ENCODE data around the gene MRTFA. TPM values are rescaled to one million over a fixed set of nuclear protein-coding genes. Genes with fewer than 3 reads are reported as not detected.

Gene MRTFA
- total RNA-seq, 4 donors from 2014 or later = 46.0 to 408 (median 90.0) TPM

DNA sequence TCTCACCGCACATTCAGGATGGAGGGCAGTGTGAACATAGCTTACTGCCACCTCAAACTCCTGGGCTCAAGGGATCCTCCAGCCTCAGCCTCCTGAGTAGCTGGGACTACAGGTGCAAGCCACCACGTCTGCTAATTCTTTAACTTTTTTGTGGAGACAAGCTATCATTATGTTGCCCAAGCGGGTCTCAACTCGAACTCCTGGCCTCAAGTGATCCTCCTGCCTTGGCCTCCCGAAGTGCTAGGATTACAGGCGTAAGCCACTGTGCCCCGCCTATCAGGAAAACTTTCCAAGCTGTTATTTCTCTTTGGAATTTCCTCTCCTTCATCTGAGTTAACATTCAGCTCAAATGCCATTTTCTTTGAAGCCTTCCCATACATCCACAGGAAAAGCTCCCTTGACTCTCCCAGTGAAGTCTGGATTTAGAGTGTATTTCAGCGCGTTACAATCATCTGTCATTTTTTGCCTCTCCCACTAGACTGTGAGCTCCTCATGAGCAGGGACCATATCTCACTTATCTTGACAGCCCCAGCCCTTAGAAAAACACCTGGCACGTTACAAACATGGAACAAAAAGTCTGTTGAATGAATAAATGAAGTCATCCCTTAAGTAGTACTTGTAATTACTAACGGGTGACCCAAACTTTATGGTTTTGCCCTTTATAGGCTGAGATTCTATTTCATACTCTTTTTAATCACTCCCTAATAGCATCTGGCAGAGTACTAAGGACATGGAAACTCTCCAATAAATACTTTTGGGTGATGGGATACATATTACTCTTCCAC is 2.2 kb downstream of the MRTFA start:
- peak overlapping the region in 3 of 4 donors; percentile 91 to 98 (median 95) for H3K27ac ChIP-seq
- peaks cover 0 to 55% (median 25%) of the 10 kb centered on the region in 4 donors for H3K4me1 ChIP-seq
- no peaks in the 10 kb centered on the region for H3K27me3 ChIP-seq
- H3K4me3 ChIP-seq = peak overlapping the region in 1 of 4 donors; percentile 78
- TF ChIP-seq, protein P1, sequence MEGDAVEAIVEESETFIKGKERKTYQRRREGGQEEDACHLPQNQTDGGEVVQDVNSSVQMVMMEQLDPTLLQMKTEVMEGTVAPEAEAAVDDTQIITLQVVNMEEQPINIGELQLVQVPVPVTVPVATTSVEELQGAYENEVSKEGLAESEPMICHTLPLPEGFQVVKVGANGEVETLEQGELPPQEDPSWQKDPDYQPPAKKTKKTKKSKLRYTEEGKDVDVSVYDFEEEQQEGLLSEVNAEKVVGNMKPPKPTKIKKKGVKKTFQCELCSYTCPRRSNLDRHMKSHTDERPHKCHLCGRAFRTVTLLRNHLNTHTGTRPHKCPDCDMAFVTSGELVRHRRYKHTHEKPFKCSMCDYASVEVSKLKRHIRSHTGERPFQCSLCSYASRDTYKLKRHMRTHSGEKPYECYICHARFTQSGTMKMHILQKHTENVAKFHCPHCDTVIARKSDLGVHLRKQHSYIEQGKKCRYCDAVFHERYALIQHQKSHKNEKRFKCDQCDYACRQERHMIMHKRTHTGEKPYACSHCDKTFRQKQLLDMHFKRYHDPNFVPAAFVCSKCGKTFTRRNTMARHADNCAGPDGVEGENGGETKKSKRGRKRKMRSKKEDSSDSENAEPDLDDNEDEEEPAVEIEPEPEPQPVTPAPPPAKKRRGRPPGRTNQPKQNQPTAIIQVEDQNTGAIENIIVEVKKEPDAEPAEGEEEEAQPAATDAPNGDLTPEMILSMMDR (IDR thresholded peaks at IDR 0.05) = no peak
- TF ChIP-seq EP300 (IDR thresholded peaks at IDR 0.05; ENCODE audit: low read depth) (no peak), POLR2AphosphoS5 (IDR thresholded peaks at IDR 0.05) (no peak)
- in situ Hi-C loops (cut with MboI; ENCODE audit: low pct_ligation_motif_present in 1 of 4, low pct_unique_long_range_greater_than_20kb in 1 of 4, low sequenced_read_pairs in 3 of 4) = loop anchor here in 2 of 4 donors (10.0 to 25.0 kb wide), 2 partner anchors 97 to 110 kb away; no protein-coding TSS in a partner anchor
- WGBS, 2 donors (ENCODE audit: low coverage in 1 of 2) = 79 to 81% methylated on average over 7 to 11 of the region's 11 CpGs
- H3K9me3 ChIP-seq = no peaks in the 10 kb centered on the region
- intact Hi-C loops (cut with DNase I; ENCODE audit: low total_unique reads) = loop anchor here (10.0 kb wide), 1 partner anchor 120 kb away; no protein-coding TSS in a partner anchor
- no peak for DNase-seq
- no peaks in the 10 kb centered on the region for H3K36me3 ChIP-seq

DNA sequence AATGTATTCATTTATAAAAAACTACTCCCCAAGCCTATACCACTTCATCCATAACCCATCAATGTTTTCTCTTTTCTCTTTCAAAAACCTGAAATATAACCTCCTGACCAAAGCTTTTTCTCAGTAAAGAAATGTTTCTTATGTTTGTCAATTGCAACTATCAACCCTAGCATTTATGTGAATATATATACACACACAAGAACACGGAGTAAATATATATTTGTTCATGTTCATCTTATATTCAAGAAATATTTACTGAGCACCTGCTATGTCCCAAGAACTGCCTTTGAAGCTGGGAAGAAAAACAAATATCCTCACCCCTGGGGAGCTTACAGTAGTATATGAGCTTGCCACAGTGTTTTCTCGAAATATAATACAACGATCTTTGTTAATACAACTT is 3.5 kb downstream of the MRTFA start:
- in situ Hi-C loops (cut with MboI; ENCODE audit: low pct_ligation_motif_present in 1 of 4, low pct_unique_long_range_greater_than_20kb in 1 of 4, low sequenced_read_pairs in 3 of 4) (loop anchor here in 2 of 4 donors (10.0 to 25.0 kb wide), 2 partner anchors 96 to 108 kb away; no protein-coding TSS in a partner anchor), intact Hi-C loops (cut with DNase I; ENCODE audit: low total_unique reads) (loop anchor here (10.0 kb wide), 1 partner anchor 118 kb away; no protein-coding TSS in a partner anchor)
- DNase-seq = no peak
- 91 to 97% methylated on average over 3 of the region's 3 CpGs for WGBS, 2 donors (ENCODE audit: low coverage in 1 of 2)
- Histone ChIP-seq H3K27ac (no peak overlapping the region), H3K4me1 (peaks cover 3 to 62% (median 34%) of the 10 kb centered on the region in 4 donors), H3K36me3 (no peaks in the 10 kb centered on the region), H3K27me3 (no peaks in the 10 kb centered on the region), H3K4me3 (no peak overlapping the region), H3K9me3 (no peaks in the 10 kb centered on the region)
- TF ChIP-seq POLR2A (IDR thresholded peaks at IDR 0.05) (no peak), EP300 (IDR thresholded peaks at IDR 0.05; ENCODE audit: low read depth) (no peak), POLR2AphosphoS5 (IDR thresholded peaks at IDR 0.05) (no peak)
- TF ChIP-seq, protein P1 (IDR thresholded peaks at IDR 0.05) = no peak

DNA sequence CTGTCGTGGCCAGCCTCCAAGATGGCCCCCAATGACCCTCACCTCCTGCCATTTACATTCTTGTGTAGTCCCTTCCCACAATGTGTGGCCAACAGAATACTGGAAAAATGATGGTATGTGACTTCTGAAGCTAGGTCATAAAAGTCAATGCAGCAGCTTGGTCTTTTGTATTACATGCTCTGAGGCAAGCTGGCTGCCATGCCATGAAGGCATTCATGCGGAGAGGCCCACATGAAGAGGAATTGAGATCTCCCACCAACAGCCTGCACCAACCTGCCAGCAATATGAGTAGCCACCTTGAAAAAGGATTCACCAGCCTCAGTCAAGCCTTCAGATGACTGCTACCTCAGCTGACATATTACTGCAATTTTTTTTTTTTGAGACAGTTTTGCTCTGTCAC is 4.6 kb downstream of the MRTFA start:
- Histone ChIP-seq H3K36me3 (no peaks in the 10 kb centered on the region), H3K4me3 (no peak overlapping the region), H3K27ac (no peak overlapping the region), H3K9me3 (no peaks in the 10 kb centered on the region), H3K4me1 (peaks cover 3 to 66% (median 34%) of the 10 kb centered on the region in 4 donors), H3K27me3 (no peaks in the 10 kb centered on the region)
- in situ Hi-C loops (cut with MboI; ENCODE audit: low pct_ligation_motif_present in 1 of 4, low pct_unique_long_range_greater_than_20kb in 1 of 4, low sequenced_read_pairs in 3 of 4) (loop anchor here in 2 of 4 donors (10.0 to 25.0 kb wide), 2 partner anchors 95 to 107 kb away; no protein-coding TSS in a partner anchor), intact Hi-C loops (cut with DNase I; ENCODE audit: low total_unique reads) (loop anchor here (10.0 kb wide), 1 partner anchor 117 kb away; no protein-coding TSS in a partner anchor)
- DNase-seq = no peak
- 90 to 100% methylated on average over 1 to 2 of the region's 2 CpGs for WGBS, 2 donors (ENCODE audit: low coverage in 1 of 2)
- TF ChIP-seq, protein P1 (IDR thresholded peaks at IDR 0.05) = no peak
- TF ChIP-seq EP300 (IDR thresholded peaks at IDR 0.05; ENCODE audit: low read depth) = no peak
- no peak for TF ChIP-seq POLR2AphosphoS5 (IDR thresholded peaks at IDR 0.05)
- TF ChIP-seq POLR2A (IDR thresholded peaks at IDR 0.05) = no peak

DNA sequence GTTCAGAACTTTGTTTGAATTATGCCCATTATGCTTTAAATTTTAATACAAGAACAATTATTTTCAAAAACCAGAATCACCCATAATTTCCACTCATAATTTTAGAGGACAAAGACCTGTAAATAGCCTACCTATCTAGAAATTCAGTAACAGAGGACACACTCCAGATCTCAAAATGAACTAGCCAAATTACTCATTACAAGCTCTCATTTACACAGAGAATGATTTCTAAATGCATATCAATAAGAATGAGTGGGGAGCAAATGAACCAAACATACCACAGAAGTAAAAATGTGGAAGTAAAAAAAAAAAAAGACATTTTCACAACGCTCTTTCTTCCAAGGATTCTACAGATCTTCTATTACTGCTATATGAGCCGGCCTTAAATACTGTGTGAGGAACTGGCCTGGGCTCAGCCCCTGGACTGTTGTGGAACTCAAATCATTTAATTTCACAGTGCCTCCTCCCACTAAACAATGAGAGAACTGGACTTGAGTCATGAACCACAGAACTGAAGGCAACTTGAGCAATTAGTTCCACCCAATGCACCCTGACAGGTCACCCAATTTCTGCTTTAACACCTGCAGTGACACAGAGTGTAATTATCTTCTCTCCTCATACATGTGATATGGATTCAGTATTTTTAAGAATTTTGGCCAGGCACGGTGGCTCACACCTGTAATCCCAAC is 8.0 kb downstream of the MRTFA start:
- peaks cover 3 to 53% (median 16%) of the 10 kb centered on the region in 4 donors for H3K4me1 ChIP-seq
- TF ChIP-seq POLR2A (IDR thresholded peaks at IDR 0.05) = no peak
- TF ChIP-seq, protein P1 (IDR thresholded peaks at IDR 0.05) = no peak
- no peak for TF ChIP-seq EP300 (IDR thresholded peaks at IDR 0.05; ENCODE audit: low read depth)
- no peak for TF ChIP-seq POLR2AphosphoS5 (IDR thresholded peaks at IDR 0.05)
- no peak overlapping the region for H3K4me3 ChIP-seq
- in situ Hi-C loops (cut with MboI; ENCODE audit: low pct_ligation_motif_present in 1 of 4, low pct_unique_long_range_greater_than_20kb in 1 of 4, low sequenced_read_pairs in 3 of 4) (loop anchor here in 1 of 4 donors (25.0 kb wide), 1 partner anchor 91 kb away; no protein-coding TSS in a partner anchor), intact Hi-C loops (cut with DNase I; ENCODE audit: low total_unique reads) (no loop called here)
- H3K36me3 ChIP-seq = no peaks in the 10 kb centered on the region
- H3K27me3 ChIP-seq = no peaks in the 10 kb centered on the region
- H3K9me3 ChIP-seq = no peaks in the 10 kb centered on the region
- DNase-seq = no peak
- H3K27ac ChIP-seq = no peak overlapping the region
- WGBS, 2 donors (ENCODE audit: low coverage in 1 of 2) = 76 to 80% methylated on average over 2 to 3 of the region's 3 CpGs
